GM03348 (cell line): ENCODE data around the gene IL15.
"Not testable (repeated sequence)": the region's sequence is repeated elsewhere in the genome, so short reads cannot be mapped to it uniquely, and the experiment has no call there.

Experiments used
- DNase-seq: peaks from one replicate; pipeline ENCODE4 v3.0.0; 2012; ENCODE audit warnings: low spot score

IL15 gene

DNA sequence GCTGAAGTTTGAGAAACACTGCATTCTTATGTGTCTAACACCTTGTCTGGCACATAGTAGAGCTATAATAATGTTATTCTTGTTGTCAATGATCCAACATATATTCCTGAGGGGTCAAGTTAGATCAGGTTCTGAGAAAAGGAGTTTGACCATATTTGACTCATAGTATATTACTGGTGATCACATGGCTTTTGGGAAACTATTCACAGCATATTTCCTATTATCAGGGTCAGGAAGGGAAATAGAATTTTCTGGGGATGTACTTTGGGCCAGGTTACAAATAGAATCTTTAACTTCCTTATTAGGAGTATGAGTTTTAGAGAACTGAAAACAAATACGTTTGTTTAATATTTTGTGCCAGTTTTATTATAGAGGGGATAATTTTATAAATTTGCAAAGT, 11.6 kb downstream of the IL15 start:
- no peak for DNase-seq

DNA sequence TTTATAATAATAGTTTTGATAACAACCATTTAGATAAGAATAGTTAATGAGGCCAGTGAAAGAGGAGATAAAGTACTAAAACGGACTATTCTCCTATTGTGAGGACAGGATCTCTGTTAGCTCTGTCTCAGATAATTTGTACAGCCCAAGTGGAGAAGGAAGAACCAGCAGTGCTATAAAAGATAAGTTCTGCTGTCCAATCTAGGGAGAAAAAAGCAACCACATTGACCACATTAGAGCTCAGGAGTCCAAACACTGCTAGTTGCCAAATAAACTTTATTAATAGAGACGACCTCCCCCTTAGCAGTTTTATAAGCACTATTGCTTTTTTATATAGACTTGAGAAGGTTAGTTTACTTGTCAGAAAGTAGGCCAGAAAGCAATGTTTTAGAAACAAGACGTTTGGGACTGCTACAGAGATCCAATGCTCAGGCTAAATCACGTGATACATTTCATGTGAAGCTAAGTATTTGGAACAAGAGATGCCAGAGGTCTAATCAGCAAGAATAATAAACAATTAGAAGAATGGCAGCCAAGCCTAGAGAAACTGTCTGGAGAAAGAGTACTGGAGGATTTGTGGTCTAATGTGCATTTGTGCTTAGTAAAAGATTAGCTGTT, 15.9 kb downstream of the IL15 start:
- DNase-seq, result peak; percentile 26

DNA sequence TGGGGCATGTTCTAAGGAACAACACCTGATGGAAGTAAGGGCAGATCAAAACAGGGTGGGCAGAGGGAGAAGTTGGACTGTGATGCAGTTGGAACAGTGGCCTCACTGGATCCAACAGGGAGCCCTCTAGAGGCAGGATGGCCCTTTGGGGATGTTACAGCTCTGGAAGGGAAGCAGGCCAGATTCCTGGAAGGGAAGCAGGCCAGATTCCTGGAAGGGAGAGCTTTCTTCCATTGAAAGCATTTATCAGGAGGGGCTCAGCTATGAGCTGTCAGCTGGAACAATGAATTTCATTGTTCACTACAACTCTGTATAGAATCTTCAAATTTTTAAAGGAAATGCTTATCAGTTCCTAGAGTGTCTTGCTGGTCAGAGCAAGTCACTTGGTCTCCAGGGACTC, 17.7 kb downstream of the IL15 start:
- no peak for DNase-seq

DNA sequence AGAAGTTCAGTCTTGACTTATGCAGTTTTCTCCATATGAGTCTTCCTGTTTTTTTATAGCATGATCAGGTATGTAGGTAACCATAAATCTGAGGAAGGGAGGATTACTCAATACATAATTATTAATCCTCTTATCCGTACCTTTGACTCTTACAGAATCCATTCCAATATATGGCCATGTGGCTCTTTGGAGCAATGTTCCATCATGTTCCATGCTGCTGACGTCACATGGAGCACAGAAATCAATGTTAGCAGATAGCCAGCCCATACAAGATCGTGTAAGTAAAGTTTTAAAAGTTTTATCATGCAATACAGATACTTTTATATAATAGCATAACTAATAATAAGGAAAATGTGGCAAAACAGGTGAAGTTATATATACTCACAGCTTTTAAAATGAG, 19.6 kb downstream of the IL15 start:
- DNase-seq, result no peak

DNA sequence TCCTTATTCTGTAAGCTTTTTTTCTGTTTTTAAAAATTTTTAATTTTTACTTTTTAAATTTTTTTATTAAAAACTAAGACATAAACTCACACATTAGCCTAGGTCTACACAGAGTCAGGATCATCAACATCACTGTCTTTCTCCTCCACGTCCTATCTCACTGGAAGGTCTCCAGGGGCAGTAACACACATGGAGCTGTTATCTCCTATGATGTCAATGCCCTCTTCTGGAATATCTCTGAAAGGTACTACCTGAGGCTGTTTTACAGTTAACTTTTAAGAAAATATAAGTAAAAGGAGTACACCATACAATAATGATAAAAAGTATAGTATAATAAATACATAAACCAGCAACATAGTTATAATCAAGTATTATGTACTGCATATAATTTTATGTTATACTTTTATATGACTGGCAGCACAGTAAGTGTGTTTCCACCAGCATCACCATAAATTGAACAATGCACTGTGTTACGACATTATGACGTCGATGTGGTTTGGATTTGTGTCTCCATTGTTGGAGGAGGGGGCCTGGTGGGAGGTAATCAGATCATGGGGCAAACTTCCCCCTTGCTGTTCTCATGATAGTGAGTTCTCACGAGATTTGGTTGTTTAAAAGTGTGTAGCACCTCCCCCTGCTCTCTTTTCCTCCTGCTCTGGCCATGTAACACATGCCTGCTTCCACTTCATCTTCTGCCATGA, 21.3 kb downstream of the IL15 start:
- DNase-seq, result no peak

DNA sequence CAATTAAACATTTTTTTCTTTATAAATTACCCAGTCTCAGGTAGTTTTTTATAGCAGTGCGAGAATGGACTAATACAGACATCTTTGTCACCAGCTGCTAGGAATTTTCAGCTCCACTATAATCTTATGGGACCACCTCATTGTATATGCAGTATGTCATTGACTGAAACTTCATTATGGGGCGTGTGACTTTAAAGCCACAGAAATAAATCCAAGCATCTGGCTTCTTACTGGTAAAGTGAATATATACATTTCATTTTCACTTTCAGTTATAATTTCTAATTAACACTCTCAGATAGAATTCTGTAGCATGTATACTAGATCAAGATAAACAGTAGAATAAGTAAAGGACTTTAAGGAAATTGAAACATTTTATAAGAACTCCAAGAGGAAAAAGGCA, 21.9 kb downstream of the IL15 start:
- DNase-seq, result no peak

DNA sequence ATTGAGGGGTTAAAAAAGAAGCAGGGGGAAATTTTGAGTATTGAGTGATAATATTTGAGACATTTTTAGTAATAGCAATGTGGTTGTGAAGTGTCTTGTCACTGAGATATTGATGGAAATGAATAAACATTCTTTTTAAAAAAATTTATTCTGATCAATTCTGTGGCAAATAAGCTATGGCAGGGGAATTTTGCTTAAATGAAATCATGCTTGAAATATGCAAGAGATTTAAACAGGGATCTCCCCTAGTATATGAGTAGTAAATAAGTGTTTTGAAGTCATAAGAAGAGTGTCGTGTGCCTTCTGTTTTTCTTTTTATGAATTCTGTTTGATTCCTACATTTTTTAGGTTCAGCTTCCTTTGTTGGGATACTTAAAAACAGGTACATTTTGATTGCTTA, 23.2 kb downstream of the IL15 start:
- no peak for DNase-seq

DNA sequence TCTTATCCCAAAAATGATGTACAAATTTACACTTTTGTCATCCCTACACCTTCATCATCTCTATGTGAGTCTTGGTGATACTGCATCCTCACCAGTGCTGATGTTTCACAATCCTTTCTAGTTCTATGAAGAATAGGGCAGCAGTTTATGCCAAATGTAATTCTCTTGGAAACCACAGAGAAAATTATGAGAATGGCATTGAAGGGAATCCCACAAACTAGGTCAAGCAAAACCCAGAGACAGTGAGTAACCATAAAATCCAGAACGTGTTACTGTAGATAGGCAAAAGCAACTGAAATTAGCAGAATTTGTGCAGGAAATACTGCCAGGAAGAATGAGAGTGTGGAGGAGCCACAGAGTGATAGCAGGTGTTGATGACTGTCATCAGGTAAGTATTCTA, 24.5 kb downstream of the IL15 start:
- peak; percentile 10 for DNase-seq

DNA sequence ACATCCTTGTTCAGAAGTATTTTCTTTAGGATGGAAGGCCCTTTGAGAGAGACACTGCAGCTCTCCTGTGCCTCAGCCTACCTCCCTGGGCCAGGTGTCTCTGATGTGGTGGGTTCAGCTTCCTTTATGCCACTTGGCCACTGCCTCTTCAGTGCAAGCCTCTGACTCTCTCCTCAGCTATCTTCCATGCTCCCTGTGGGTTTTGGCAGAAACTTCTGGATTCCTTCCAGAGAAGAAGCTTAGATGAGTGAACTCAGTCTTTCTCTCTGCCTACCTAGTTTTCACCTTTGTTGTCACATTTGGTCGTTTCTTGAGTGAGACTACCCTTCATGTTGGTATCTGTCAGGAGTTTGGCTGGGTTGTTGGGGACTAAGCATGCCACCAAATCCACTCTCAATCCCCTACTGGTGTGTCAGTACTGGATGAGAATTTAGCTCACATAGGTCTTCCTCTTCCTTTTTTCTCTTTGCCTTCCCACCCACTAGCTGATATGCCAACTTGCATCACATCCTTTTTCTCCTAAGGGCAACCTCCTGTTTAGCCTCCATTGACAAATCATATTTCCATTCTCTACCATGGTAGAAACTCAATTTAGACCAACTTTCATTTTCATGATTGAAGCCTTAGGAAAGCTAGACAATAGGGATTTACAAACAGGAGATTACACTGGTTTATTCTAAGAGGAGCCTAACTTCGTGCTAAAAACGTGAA, 32.0 kb downstream of the IL15 start:
- no peak for DNase-seq

DNA sequence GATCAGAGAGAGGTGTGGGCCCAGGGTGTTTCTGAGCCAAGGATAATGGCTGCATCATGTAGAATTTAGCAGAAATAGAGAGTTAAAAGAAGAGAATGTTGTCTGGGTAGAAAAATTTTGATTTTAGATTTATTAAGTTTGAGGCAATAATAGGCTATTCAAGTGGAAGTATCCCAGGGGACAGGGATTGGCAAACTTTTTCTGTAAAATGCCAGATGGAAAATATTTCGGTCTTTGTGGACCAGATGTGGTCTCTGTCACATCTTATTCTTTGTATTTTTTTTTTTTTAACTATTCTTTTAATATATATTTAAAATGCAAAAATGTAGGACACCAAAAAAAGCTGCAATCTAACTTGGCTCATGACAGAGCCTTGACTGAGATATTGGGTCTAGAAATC, 33.1 kb downstream of the IL15 start:
- DNase-seq, result no peak

DNA sequence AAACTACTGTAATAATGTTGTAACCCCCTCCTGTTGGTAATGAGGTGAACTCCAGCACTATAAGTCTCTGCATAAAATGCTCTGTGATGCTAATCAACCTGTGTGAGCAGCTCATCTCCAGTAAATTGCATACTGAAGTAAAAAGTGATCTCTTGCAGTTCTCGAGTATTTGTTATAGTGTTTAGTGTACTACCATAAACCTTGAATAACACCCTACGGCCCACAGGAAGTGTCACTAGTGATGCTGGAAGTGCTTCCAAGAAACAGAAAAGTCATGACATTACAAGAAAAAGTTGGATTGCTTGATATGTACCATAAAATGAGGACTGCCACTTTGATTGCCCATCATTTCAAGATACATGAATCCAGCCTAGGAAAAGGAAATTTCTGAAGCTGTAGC, 39.0 kb downstream of the IL15 start:
- no peak for DNase-seq

DNA sequence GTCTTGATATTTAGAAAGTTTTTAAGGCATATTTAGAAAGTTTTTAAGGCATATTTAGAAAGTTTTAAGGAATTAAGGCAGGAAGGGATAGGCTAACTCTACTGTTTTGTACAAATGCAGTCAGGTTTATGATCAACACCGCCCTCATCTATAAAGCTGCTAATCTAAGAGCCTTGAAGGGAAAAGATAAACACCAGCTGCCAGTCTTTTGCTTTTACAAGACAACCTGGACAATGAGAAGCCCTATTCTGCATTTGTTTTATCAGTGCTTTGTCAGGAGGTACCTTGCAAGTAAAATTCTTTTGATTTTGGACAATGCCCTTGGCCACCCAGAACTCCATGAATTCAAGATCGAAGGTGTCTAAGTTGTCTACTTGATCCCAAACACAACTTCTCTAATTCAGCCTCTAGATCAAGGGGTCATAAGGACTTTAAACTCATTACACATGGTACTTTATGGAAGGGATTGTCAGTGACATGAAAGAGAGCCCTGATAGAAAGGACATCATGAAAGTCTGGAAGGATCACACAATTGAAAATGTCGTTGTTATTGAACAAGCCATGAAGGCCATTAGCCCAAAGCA, 39.8 kb downstream of the IL15 start:
- no peak for DNase-seq

DNA sequence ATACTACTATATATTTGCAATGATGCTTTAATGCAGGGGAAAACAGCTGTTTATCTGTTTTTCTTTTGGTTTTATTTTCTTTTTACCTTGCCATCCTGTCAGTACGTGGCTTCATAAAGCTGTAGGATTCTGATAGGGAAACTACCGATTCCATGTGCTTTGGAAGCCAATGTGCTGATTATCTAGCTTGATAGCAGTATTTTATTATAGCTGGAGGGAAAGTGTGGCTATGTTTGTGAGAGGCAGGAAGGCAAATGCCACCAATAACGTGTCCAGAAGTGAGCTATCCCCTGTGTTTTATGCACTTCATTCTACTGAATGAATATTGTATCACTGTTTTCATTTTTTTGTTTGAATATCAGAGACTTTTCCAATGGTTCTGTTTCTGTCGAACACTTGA, 43.7 kb downstream of the IL15 start:
- no peak for DNase-seq

DNA sequence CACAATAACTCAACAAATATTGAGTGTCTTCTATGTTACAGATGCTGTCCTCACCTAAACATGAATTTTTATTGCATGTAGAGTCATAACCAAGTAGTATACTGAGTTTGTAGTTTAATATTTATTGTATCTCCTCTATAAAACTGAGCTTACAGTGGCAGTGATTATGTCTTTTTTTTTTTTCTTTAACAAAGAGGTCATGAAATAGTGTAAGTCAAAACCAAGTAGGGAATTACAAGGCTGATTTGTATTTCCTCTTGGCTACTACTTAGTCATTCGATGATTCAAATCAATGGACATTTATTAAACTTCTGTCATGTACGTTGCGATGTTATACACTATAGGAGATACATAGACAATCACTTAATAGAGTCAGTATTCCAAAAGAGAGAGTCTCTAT, 48.4 kb downstream of the IL15 start:
- no peak for DNase-seq

DNA sequence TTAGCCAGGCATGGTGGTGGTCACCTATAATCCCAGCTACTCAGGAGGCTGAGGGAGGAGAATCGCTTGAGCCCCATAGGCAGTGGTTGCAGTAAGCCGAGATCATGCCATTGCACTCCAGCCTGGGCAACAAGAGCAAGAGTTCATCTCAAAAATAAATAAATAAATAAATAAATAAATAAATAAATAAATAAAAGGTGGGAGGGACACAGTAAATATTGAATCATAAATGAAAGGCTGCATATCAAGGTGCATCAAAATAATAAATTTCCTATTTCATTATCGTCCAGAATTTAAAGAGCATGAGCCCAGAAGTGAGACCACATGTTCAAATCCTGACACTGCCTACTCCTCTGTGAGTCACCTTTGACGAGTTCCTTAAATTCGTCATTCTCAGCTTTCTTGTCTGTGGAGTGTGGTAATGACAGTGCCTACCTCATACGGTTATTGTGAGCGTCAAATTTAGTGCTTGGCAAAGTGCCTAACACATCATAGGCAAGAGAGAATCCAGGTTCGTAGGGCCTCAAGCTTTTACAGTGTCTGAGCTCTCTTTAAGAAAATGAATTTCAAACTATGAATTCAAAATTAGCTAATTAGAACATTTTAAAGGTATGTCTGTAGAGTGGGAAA, 49.9 kb downstream of the IL15 start:
- no peak for DNase-seq

DNA sequence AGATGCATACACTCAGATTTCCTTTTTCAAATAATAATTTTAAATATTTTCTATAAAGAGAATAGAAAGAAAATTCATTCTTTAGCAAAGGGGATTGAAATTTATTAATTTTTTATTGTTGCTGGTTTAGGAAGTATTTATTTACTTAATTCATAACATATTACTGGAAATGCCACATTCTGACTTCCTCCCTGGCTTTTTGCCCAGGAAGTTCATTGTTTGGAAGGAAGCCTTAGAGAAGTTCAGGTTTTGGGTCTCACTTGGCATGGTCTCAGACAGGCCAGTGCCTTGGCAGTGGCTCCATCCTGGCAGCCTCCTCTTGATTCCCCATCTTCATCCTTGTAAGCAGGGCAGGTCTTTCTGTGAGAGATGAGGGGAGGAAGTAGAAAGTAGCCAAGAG, 50.5 kb downstream of the IL15 start:
- no peak for DNase-seq

DNA sequence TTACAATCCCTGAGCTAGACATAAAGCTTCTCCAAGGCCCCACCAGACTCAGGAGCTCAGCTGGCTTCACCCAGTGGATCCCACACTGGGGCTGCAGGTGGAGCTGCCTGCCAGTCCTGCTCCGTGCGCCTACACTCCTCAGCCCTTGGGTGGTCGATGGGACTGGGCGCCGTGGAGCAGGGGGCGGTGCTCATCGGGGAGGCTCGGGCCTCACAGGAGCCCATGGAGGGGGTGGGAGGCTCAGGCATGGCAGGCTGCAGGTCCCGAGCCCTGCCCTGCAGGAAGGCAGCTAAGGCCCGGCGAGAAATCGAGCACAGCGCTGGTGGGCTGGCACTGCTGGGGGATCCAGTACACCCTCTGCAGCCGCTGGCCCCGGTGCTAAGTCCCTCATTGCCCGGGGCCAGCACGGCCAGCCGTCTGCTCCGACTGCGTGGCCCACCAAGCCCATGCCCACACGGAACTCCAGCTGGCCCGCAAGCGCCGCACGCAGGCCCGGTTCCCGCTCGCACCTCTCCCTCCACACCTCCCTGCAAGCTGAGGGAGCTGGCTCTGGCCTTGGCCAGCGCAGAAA, 53.4 kb downstream of the IL15 start:
- not testable (repeated sequence) for DNase-seq

DNA sequence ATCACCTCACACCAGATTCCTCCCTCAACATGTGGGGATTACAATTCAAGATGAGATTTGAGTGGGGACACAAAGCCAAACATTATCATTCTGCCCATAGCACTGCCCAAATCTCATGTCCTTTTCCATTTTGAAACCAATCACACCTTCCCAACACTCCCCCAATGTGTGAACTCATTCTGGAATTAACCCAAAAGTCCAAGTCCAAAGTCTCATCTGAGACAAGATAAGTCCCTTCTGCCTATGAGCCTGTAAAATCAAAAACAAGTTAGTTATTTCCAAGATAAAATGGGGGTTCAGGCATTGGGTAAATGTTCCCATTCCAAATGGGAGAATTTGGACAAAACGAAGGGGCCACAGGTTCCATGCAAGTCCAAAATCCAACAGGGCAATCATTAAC, 54.9 kb downstream of the IL15 start:
- DNase-seq, result not testable (repeated sequence)

DNA sequence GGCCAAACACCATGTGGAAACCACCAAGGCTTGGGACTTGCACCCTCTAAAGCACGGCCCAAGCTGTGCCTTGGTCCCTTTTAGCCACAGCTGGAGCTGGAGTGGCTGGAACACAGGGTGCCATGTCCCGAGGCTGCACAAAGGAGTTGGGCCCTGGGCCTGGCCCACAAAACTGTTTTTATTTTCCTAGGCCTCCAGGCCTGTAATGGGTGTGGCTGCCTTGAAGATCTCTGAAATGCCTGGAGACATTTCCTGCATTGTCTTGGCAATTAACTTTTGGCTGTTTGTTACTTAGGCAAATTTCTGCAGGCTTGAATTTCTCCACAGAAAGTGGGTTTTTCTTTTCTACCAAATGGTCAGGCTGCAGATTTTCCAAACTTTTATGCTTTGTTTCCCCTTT, 55.7 kb downstream of the IL15 start:
- DNase-seq, result no peak

DNA sequence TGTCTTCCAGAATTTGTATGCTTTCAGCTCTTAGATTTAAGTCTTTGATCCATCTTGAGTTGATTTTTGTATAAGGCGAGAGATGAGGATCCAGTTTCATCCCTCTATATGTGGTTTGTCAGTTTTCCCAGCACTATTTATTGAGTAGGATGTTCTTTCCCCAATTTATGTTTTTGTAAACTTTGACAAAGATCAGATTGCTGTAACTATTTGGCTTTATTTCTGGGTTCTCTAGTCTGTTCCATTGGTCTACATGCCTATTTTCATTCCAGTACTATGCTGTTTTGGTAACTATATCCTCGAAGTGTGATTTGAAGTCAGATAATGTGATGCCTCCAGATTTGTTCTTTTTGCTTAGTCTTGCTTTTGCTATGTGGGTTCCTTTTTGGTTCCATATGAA, 60.7 kb downstream of the IL15 start:
- no peak for DNase-seq

DNA sequence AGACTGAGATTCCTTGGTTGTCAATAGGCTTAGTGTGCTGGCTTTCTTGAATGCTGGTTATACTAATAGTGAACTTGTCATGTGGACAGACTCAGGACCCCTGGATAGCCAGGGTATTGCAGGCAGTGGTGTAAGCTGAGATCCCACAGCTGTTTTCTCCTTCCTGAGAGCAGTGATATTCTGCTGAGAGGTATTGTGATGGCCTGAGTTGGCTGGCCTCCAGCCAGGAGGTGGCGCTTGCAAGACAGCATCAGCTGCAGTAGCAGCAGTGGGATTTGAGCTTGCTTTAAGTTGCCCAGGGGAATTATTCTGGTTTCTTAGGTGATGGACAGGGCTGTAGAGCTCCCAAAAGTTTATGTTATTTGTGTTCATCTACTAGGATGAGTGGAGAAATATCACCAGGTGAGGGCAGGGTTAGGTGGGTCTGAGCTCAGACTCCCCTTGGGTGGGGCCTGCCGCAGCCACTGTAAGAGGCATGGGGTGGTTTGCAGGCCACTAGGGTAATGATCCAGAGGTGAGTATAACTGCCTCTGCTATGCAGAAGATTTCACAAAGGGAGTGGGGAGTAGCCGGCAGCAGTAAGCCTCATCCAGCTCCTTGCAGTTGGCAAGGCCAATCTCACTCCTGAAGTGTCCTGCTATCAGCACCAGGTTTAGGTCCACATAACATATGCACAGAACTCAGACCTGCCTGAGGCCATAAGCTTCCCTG, 66.2 kb downstream of the IL15 start:
- no peak for DNase-seq

DNA sequence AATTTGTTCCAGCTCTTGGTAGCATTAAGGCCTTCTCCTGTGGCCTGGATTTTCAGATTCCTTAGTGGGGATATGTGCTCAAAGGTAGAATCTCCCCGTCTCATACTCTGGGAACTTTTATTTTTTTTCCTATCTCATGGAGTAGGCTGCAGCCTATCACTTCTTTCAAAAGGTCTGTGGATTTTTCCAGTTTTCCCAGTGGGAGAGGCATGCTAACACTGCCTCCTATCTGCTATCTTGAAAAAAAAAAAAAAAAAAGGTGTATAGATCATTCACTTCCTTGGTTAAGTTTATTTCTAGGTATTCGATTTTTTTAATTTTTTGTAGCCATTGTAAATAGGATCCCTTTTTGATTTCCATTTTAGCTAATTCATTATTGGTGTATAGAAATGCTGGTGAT, 67.1 kb downstream of the IL15 start:
- DNase-seq, result no peak
